ENCODE measurements around the gene ARMC2. TPM values are rescaled to one million over a fixed set of nuclear protein-coding genes. Genes with fewer than 3 reads are reported as not detected.

ARMC2 gene
- total and polyA plus RNA-seq, 2 of the 8 experiments (the other 6 are each of a cell fraction or from before 2014, with no cell fraction given), result 1.6 to 4.4 TPM

DNA sequence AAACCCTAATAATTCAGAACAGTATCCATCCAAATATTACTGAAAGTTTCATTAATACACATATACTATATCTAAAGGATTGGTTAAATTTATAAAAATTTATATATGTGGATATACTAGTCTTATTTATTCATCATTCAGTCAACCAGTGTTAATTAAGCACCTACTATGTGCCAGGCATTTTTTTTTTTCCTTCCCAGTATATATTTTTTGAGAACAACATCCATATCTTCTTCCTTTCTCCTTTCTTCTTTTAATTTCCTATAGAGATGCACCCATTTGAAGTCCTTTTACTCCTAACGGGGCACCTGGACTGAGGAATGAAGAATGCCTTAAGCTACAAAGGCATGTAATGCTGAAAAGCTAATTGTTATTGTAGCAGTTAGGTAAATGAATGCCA lies 173.6 kb downstream of the ARMC2 start:
- Histone ChIP-seq H2BK120ac (replicated peaks; ENCODE audit: low read depth, low read length) (no peak overlapping the region), H3K79me2 (ENCODE audit: control insufficient read depth in 1 of 2, insufficient read depth in 2 of 2, low read length in 2 of 2) (no peaks in the 10 kb centered on the region), H2BK12ac (ENCODE audit: low read depth, low read length) (no peak overlapping the region), H3K23ac (ENCODE audit: insufficient read length) (no peak overlapping the region), H3K14ac (ENCODE audit: insufficient read length) (no peak overlapping the region), H4K20me1 (replicated peaks in 1 of 2; ENCODE audit: control insufficient read depth in 1 of 2, insufficient read depth in 2 of 2, low read length in 2 of 2) (no peaks in the 10 kb centered on the region), H3K9ac (replicated peaks in 1 of 4; ENCODE audit: extremely low read depth in 1 of 4, low read depth in 3 of 4, low read length in 3 of 4) (no peak overlapping the region), H3K4ac (replicated peaks; ENCODE audit: insufficient read length, low read depth, low read length) (no peak overlapping the region), H3K18ac (ENCODE audit: extremely low read depth, low read length) (no peak overlapping the region), H4K5ac (ENCODE audit: insufficient read length, low read depth, low read length) (no peak overlapping the region), H4K8ac (ENCODE audit: extremely low read depth, insufficient read depth, low read length) (no peak overlapping the region), H3K27me3 (replicated peaks in 1 of 4; ENCODE audit: control insufficient read depth in 3 of 4, extremely low read depth in 1 of 4, insufficient read depth in 3 of 4, low read length in 3 of 4) (no peaks in the 10 kb centered on the region), H3K4me1 (replicated peaks in 1 of 4; ENCODE audit: control insufficient read depth in 3 of 4, insufficient read depth in 4 of 4, low read length in 3 of 4) (peaks cover 0 to 2% (median 0%) of the 10 kb centered on the region in 4 experiments; a peak in 1 of 7 replicates), H3K23me2 (ENCODE audit: low read depth, low read length) (no peaks in the 10 kb centered on the region), H3K9me3 (ENCODE audit: insufficient read depth in 2 of 2, low read depth in 1 of 2, low read length in 1 of 2) (no peaks in the 10 kb centered on the region), H2BK20ac (ENCODE audit: low read length) (no peak overlapping the region), H3K36me3 (ENCODE audit: control insufficient read depth in 2 of 4, insufficient read depth in 4 of 4, low read length in 3 of 4) (no peaks in the 10 kb centered on the region), H2AFZ (ENCODE audit: low read length) (no peak overlapping the region), H2BK5ac (ENCODE audit: low read depth, low read length) (no peak overlapping the region), H3K56ac (replicated peaks; ENCODE audit: insufficient read length, low read depth, low read length) (no peak overlapping the region), H4K91ac (replicated peaks; ENCODE audit: insufficient read length, low read length) (no peak overlapping the region), H2AK5ac (ENCODE audit: low read depth, low read length) (no peak overlapping the region), H3K4me3 (ENCODE audit: extremely low read depth in 1 of 4, insufficient read depth in 2 of 4, low read depth in 3 of 4, low read length in 4 of 4) (no peak overlapping the region), H3K79me1 (ENCODE audit: low read depth, low read length) (no peaks in the 10 kb centered on the region), H3K4me2 (ENCODE audit: insufficient read depth in 1 of 2, low read depth in 2 of 2, low read length in 2 of 2) (no peak overlapping the region), H3K27ac (ENCODE audit: low read depth, low read length) (no peak overlapping the region), H2BK15ac (ENCODE audit: low read length) (no peak overlapping the region)
- FAIRE-seq (no peak), DNase-seq (ENCODE audit: low read depth in 1 of 2, low spot score in 2 of 2) (no peak)
- ChIA-PET POLR2A (ENCODE audit: partially characterized antibody) (no interaction called here), CTCF (ENCODE audit: partially characterized antibody) (interaction anchor here (0.5 to 1.1 kb wide), 4 partner anchors 10 to 131 kb away, joined by 3 to 4 read pairs (median 3); no protein-coding TSS in a partner anchor)
- WGBS, 2 experiments (ENCODE audit: extremely low coverage in 1 of 2, insufficient coverage in 1 of 2, insufficient read length in 1 of 2, insufficient replicate concordance in 2 of 2, low coverage in 1 of 2, low lambda C conversion rate in 2 of 2, missing lambda C conversion rate in 1 of 2), result 63% methylated on average over 1 of the region's 1 CpG; no CpG with 5 or more reads in 1 of the 2 experiments
- TF ChIP-seq, protein P1, sequence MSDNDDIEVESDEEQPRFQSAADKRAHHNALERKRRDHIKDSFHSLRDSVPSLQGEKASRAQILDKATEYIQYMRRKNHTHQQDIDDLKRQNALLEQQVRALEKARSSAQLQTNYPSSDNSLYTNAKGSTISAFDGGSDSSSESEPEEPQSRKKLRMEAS (IDR thresholded peaks at IDR 0.05), result no peak
- TF ChIP-seq KDM4A (IDR thresholded peaks at IDR 0.05; ENCODE audit: low read depth, low read length, severe bottlenecking) (no peak), TCF12 (IDR thresholded peaks at IDR 0.05; ENCODE audit: low read depth, low read length) (no peak), TEAD4 (IDR thresholded peaks at IDR 0.05; ENCODE audit: low read depth, low read length) (no peak), FOSL1 (IDR thresholded peaks at IDR 0.05; ENCODE audit: insufficient read depth, low read depth, low read length) (no peak), POLR2A (IDR thresholded peaks at IDR 0.05; ENCODE audit: control extremely low read depth in 1 of 2, low read depth in 2 of 2, low read length in 2 of 2) (no peak), HDAC2 (IDR thresholded peaks at IDR 0.05; ENCODE audit: borderline replicate concordance in 1 of 2, low read depth in 2 of 2, low read length in 2 of 2) (no peak), NANOG (IDR thresholded peaks at IDR 0.05; ENCODE audit: insufficient read depth, low read depth, low read length, poor library complexity, severe bottlenecking) (no peak), SRF (IDR thresholded peaks at IDR 0.05; ENCODE audit: low read depth, low read length) (no peak), SP2 (IDR thresholded peaks at IDR 0.05; ENCODE audit: low read length) (no peak), SP4 (IDR thresholded peaks at IDR 0.05; ENCODE audit: low read length) (no peak), EZH2 (IDR thresholded peaks at IDR 0.05; ENCODE audit: low read depth, low read length, severe bottlenecking) (no peak), TAF1 (IDR thresholded peaks at IDR 0.05; ENCODE audit: low read depth, low read length) (no peak), SAP30 (IDR thresholded peaks at IDR 0.05; ENCODE audit: insufficient read depth, insufficient replicate concordance, low read length) (no peak)

All from H1 (cell line).